Body of pancreas (tissue), 4 donors: ENCODE measurements around the gene LRRC28.

Experiments used
- POLR2A ChIP-seq, 3 donors: fragments of 450-650 bp; IDR thresholded peaks; one replicate each; pipeline ENCODE4 v1.6.1; 2016; ENCODE audit warnings: antibody characterized with exemption in 3 of 3, mild to moderate bottlenecking in 2 of 3
- TF ChIP-seq, protein P1 (sequence below), 7 experiments: fragments of 450-650 bp in 4 of 7; fragments of 200-600 bp in 3 of 7; sonication (generic) in 3 of 7; IDR thresholded peaks; one replicate each; pipeline ENCODE4 v1.5.1; 2016 to 2019; ENCODE audit warnings: antibody characterized with exemption in 7 of 7

DNA sequence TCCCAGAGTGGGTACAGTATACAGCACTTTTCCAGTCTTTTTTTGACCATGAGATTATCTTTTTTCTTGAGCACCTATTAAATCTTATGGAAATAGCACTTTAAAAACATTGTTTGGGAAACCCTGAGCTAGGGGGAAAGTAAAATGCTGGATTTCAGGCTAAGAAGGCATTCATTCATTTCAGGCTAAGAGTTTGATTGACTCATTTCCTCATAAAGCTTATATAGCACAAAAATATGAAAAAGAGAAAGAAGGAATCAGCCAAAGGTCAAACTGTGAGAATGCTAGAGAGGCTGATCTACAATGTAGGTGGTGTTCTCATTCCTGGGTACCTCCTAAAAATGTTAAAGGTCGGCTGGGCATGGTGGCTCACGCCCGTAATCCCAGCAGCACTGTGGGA is 12.4 kb upstream of the LRRC28 start:
- TF ChIP-seq, protein P1, sequence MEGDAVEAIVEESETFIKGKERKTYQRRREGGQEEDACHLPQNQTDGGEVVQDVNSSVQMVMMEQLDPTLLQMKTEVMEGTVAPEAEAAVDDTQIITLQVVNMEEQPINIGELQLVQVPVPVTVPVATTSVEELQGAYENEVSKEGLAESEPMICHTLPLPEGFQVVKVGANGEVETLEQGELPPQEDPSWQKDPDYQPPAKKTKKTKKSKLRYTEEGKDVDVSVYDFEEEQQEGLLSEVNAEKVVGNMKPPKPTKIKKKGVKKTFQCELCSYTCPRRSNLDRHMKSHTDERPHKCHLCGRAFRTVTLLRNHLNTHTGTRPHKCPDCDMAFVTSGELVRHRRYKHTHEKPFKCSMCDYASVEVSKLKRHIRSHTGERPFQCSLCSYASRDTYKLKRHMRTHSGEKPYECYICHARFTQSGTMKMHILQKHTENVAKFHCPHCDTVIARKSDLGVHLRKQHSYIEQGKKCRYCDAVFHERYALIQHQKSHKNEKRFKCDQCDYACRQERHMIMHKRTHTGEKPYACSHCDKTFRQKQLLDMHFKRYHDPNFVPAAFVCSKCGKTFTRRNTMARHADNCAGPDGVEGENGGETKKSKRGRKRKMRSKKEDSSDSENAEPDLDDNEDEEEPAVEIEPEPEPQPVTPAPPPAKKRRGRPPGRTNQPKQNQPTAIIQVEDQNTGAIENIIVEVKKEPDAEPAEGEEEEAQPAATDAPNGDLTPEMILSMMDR (IDR thresholded peaks at IDR 0.05) = no peak
- TF ChIP-seq POLR2A (IDR thresholded peaks at IDR 0.05) = no peak
